ENCODE data around the gene CIB4. TPM values are rescaled to one million over a fixed set of nuclear protein-coding genes. Genes with fewer than 3 reads are reported as not detected.

CIB4 gene
- total RNA-seq, 4 donors from 2014 or later, result not detected

- no peaks in the 10 kb centered on the region for H3K9me3 ChIP-seq
- no peak for DNase-seq (ENCODE audit: extremely low spot score)
- H3K27me3 ChIP-seq, result no peaks in the 10 kb centered on the region
- TF ChIP-seq EP300 (IDR thresholded peaks at IDR 0.05) (no peak), POLR2AphosphoS5 (IDR thresholded peaks at IDR 0.05) (no peak), POLR2A (IDR thresholded peaks at IDR 0.05; ENCODE audit: low read depth) (no peak), CTCF (IDR thresholded peaks at IDR 0.05) (no peak)
- H3K36me3 ChIP-seq, result no peaks in the 10 kb centered on the region
- 71% methylated on average over 12 of the region's 12 CpGs for WGBS
- H3K4me3 ChIP-seq, result no peak overlapping the region
- H3K27ac ChIP-seq (replicated peaks in 1 of 4), result peak overlapping the region; percentile 44 to 71 (median 52)
- peaks cover 0 to 34% (median 28%) of the 10 kb centered on the region in 4 donors for H3K4me1 ChIP-seq
- intact Hi-C loops (cut with DNase I), result no loop called here
These were observed 9.7 kb upstream of the CIB4 start for GRCh38 chr2:26650713-26651469.

- Histone ChIP-seq H3K36me3 (no peaks in the 10 kb centered on the region), H3K9me3 (no peaks in the 10 kb centered on the region), H3K4me1 (peaks cover 0 to 34% (median 28%) of the 10 kb centered on the region in 4 donors), H3K27me3 (no peaks in the 10 kb centered on the region), H3K4me3 (no peak overlapping the region), H3K27ac (replicated peaks in 1 of 4) (peak overlapping the region in 1 of 4 donors; percentile 58)
- intact Hi-C loops (cut with DNase I), result no loop called here
- 75% methylated on average over 12 of the region's 12 CpGs for WGBS
- DNase-seq (ENCODE audit: extremely low spot score), result no peak
- TF ChIP-seq EP300 (IDR thresholded peaks at IDR 0.05) (no peak), POLR2AphosphoS5 (IDR thresholded peaks at IDR 0.05) (no peak), CTCF (IDR thresholded peaks at IDR 0.05) (no peak), POLR2A (IDR thresholded peaks at IDR 0.05; ENCODE audit: low read depth) (no peak)
These were observed 9.0 kb upstream of the CIB4 start for GRCh38 chr2:26649992-26650712.

- Histone ChIP-seq H3K4me1 (peaks cover 0 to 34% (median 28%) of the 10 kb centered on the region in 4 donors), H3K36me3 (no peaks in the 10 kb centered on the region), H3K4me3 (no peak overlapping the region), H3K27ac (replicated peaks in 1 of 4) (no peak overlapping the region), H3K27me3 (no peaks in the 10 kb centered on the region), H3K9me3 (no peaks in the 10 kb centered on the region)
- 64% methylated on average over 7 of the region's 7 CpGs for WGBS
- no peak for TF ChIP-seq POLR2AphosphoS5 (IDR thresholded peaks at IDR 0.05)
- TF ChIP-seq EP300 (IDR thresholded peaks at IDR 0.05), result no peak
- TF ChIP-seq CTCF (IDR thresholded peaks at IDR 0.05), result no peak
- intact Hi-C loops (cut with DNase I), result no loop called here
- no peak for DNase-seq (ENCODE audit: extremely low spot score)
These were observed 8.2 kb upstream of the CIB4 start for GRCh38 chr2:26649322-26649721.

- Histone ChIP-seq H3K27me3 (no peaks in the 10 kb centered on the region), H3K27ac (replicated peaks in 1 of 4) (no peak overlapping the region), H3K36me3 (no peaks in the 10 kb centered on the region), H3K4me1 (peaks cover 0 to 34% (median 28%) of the 10 kb centered on the region in 4 donors), H3K9me3 (no peaks in the 10 kb centered on the region), H3K4me3 (no peak overlapping the region)
- 80% methylated on average over 6 of the region's 6 CpGs for WGBS
- TF ChIP-seq POLR2A (IDR thresholded peaks at IDR 0.05; ENCODE audit: low read depth), result no peak
- TF ChIP-seq EP300 (IDR thresholded peaks at IDR 0.05), result no peak
- TF ChIP-seq CTCF (IDR thresholded peaks at IDR 0.05), result no peak
- no peak for TF ChIP-seq POLR2AphosphoS5 (IDR thresholded peaks at IDR 0.05)
- no peak for DNase-seq (ENCODE audit: extremely low spot score)
- intact Hi-C loops (cut with DNase I), result no loop called here
These were observed 7.3 kb upstream of the CIB4 start for GRCh38 chr2:26648516-26648915.
